HG03432 (cell line): ENCODE measurements around the gene RAB31.

ENCODE experiments used
- ATAC-seq: cut with Tn5 transposase; IDR thresholded peaks from one replicate; pipeline ENCODE4 v1.9.1; 2021; ENCODE audit warnings: mild to moderate bottlenecking, moderate library complexity; ENCODE audit not compliant: unreplicated experiment

Gene RAB31

GRCh38 chr18:9858642-9859041 lies 150.5 kb downstream of the RAB31 start:
- ATAC-seq: no peak

- ATAC-seq: no peak
These were observed 151.1 kb downstream of the RAB31 start for GRCh38 chr18:9859232-9859631.

- no peak for ATAC-seq
These were observed 152.6 kb downstream of the RAB31 start for GRCh38 chr18:9860682-9861081.

- peak; percentile 83 for ATAC-seq
These were observed 153.1 kb downstream of the RAB31 start for GRCh38 chr18:9861157-9861556.

DNA sequence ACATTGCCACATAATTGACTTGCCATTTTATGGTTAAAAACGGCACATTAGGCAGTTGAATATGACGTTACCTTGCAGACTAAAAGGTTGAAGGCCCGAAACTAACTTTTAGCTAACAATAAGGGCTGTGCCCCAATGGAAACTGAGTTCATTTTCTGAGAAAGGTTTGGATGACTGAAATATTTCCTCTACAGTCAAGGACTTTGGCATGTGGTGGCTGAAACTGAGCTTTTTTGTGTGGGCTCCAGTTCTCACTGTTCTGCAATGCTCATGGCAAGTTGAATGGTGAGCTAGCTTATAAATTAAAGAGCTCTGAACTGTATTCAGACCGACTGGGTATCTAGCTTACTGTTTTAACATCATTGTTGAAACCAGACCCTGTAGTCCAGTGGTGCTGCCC lies 153.8 kb downstream of the RAB31 start:
- ATAC-seq: peak; percentile 73

- ATAC-seq: no peak
These were observed 154.6 kb downstream of the RAB31 start for GRCh38 chr18:9862686-9863085.

- no peak for ATAC-seq
These were observed 155.2 kb downstream of the RAB31 start for GRCh38 chr18:9863282-9863681.

GRCh38 chr18:9865764-9866490 lies 157.8 kb downstream of the RAB31 start:
- ATAC-seq: no peak

DNA sequence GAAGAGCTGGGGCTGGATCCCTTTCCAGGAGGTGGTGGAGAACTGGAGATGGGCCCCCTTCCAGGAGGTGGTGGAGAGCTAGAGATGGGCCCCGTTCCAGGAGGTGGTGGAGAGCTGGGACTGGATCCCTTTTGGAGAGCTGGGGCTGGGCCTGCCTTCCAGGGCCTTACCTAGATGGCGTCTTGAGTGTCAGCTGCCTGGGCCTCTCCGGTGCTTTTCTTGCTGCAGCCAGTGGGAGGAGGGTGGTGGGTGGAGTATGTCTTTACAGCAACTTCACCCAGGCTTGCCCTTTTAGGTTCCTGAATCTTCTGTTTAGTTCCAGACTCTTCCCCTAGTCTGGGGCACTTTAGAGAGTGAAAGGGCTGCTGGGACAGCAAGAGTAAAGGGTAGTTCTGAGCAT lies 158.5 kb downstream of the RAB31 start:
- no peak for ATAC-seq

- ATAC-seq: no peak
These were observed 159.0 kb downstream of the RAB31 start for GRCh38 chr18:9867071-9867594.

- no peak for ATAC-seq
These were observed 161.0 kb downstream of the RAB31 start for GRCh38 chr18:9868857-9869714.

- ATAC-seq: peak; percentile 87
These were observed 161.8 kb downstream of the RAB31 start for GRCh38 chr18:9869715-9870430.

GRCh38 chr18:9870431-9871008 lies 162.4 kb downstream of the RAB31 start:
- no peak for ATAC-seq

DNA sequence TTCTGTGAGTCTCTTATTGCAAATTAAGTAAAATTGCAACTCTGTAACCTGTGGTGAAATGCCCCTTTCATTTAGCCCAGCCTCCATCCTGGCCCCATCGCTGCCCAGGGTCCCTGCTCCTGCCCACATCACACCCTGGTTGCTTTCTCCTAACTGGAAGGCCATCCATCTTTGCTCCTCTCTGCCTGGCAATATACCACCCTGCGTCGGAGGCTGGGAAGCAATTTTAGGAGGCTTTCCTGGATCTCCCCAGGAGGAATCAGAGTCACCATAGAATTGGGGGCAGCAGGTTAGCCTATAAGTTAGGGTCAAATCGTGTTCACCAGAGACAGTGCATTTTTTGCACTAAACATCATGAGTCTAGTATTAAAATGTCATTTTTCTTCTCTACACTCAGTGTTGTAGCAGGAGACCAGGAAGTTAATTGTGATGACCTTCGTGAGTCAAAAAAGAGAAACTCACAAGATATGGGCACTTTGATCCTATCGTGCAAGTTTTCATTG lies 163.2 kb downstream of the RAB31 start:
- ATAC-seq: no peak

- no peak for ATAC-seq
These were observed 164.7 kb downstream of the RAB31 start for GRCh38 chr18:9872823-9873222.

DNA sequence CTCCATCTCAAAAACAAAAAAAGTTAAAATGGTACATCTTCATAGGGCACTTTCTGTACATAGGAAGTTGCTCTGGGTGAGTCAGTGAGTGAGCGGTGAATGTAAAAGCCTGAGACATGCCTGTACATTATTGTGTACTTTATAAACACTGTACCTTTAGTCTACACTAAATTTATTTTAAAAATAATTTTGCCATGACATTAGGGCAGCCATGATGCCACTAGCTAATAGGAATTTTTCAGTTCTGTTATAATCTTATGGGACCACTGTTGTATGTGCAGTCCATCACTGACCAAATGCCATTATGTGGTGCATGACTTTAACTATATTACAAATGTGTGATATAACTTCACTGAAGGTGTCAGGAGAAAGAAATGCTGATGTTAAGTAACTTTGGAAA lies 166.6 kb downstream of the RAB31 start:
- ATAC-seq: no peak

- peak; percentile 12 for ATAC-seq
These were observed 168.2 kb downstream of the RAB31 start for GRCh38 chr18:9876212-9876866.

DNA sequence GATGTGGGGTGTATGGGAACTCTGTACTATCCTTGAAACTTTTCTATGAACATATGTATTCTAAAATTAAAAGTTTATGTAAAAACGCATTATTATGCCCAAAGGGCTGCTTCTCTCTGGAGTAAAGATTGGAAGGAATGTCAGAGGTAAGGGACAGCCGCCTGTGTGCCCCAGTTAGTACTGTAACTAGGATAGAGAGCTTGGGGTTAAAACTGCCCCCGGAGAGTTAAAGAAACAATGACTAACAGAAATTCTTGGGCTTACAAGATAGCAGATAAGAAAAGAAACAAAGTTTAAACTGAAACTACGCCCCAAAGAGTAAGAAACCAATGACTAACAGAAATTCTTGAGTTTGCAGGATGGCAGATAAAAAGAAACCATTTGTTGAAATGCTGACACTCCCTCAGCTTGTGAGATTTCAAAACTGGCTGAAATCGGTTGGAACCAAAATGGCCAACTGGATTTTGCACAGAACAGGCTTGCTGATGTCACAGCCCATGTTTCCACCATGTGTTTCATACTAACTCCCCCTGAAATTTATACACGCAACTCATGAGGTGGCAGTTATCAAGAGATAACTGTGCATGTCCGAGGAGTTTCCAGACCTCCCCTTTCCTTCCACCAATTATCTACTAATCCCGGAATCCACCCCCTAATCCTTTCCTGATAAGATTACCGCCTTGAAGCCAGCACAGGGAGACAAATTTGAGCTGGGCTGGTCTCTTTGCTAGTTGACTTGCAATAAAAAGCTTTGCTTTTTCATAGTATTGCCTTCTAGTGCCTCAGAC lies 169.0 kb downstream of the RAB31 start:
- ATAC-seq: peak; percentile 71

DNA sequence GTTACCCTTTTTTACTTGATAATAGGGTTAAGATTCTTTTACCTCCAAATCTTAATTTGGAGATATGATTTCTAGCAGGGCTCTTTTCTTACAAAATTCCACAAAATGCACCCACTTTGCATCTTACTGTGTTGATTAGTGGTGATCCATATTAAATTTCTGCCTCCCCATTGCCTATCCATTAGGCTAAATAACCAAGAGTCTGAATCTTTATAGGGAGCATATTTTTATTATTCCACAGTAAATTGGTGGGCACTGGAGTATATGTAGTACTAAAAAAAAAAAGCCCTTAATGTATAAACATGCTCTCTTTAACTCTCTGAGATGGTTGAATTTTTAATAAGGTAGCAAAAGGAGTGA lies 169.5 kb downstream of the RAB31 start:
- no peak for ATAC-seq

GRCh38 chr18:9878095-9878494 lies 170.0 kb downstream of the RAB31 start:
- ATAC-seq: no peak
